ENCODE measurements around the gene CFHR1.
"Not testable (repeated sequence)": the region's sequence is repeated elsewhere in the genome, so short reads cannot be mapped to it uniquely, and the experiment has no call there.

CFHR1 gene

GRCh38 chr1:196819531-196819930, at the start of gene CFHR1:
Gene CFHR1 (plus strand): TSS chr1:196819731. CDS start chr1:196819845, 114 bp downstream.
- H3K9ac ChIP-seq (ENCODE audit: low read depth in 1 of 2, low read length in 2 of 2); H3K27ac ChIP-seq (ENCODE audit: low read depth in 2 of 2, low read length in 2 of 2); H3K4me1 ChIP-seq (ENCODE audit: control insufficient read depth in 2 of 2, insufficient read depth in 2 of 2, low read length in 2 of 2); H3K4me3 ChIP-seq (ENCODE audit: low read length in 2 of 2); H3K9me3 ChIP-seq (ENCODE audit: control insufficient read depth in 2 of 2, low read length in 2 of 2); H3K27me3 ChIP-seq (ENCODE audit: control insufficient read depth in 2 of 2, insufficient read depth in 2 of 2, low read length in 2 of 2); H3K36me3 ChIP-seq (ENCODE audit: control insufficient read depth in 2 of 2, insufficient read depth in 2 of 2, low read length in 2 of 2): not testable (repeated sequence)

DNA sequence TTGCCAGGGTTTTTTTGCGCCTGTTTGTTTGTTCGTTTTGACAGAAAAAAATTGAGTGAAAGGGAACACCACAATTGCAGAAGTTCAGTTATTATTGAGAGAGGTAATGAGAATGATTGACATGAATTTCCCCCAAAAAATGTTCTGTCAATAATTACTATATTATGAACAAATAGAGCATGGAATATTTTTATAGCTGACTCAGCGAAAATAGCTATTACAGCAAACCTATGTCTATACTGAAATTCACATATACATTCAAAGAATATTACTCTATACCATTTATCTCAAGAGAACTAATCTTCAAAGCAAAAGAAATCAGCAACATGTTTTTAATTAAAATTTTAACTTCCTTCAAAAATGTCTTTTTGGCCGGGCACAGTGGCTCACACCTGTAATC, 49.7 kb upstream of the CFHR1 start:
- H3K27ac ChIP-seq (ENCODE audit: low read depth in 2 of 2, low read length in 2 of 2); H3K9me3 ChIP-seq (ENCODE audit: control insufficient read depth in 2 of 2, low read length in 2 of 2); H3K9ac ChIP-seq (ENCODE audit: low read depth in 1 of 2, low read length in 2 of 2); H3K27me3 ChIP-seq (ENCODE audit: control insufficient read depth in 2 of 2, insufficient read depth in 2 of 2, low read length in 2 of 2); H3K4me1 ChIP-seq (ENCODE audit: control insufficient read depth in 2 of 2, insufficient read depth in 2 of 2, low read length in 2 of 2); H3K4me3 ChIP-seq (ENCODE audit: low read length in 2 of 2); H3K36me3 ChIP-seq (ENCODE audit: control insufficient read depth in 2 of 2, insufficient read depth in 2 of 2, low read length in 2 of 2): not testable (repeated sequence)

- Histone ChIP-seq H3K9ac (ENCODE audit: low read depth in 1 of 2, low read length in 2 of 2) (no peak overlapping the region), H3K27ac (ENCODE audit: low read depth in 2 of 2, low read length in 2 of 2) (no peak overlapping the region), H3K4me1 (ENCODE audit: control insufficient read depth in 2 of 2, insufficient read depth in 2 of 2, low read length in 2 of 2) (no peaks in the 10 kb centered on the region), H3K27me3 (ENCODE audit: control insufficient read depth in 2 of 2, insufficient read depth in 2 of 2, low read length in 2 of 2) (no peaks in the 10 kb centered on the region), H3K9me3 (ENCODE audit: control insufficient read depth in 2 of 2, low read length in 2 of 2) (no peaks in the 10 kb centered on the region), H3K36me3 (ENCODE audit: control insufficient read depth in 2 of 2, insufficient read depth in 2 of 2, low read length in 2 of 2) (no peaks in the 10 kb centered on the region), H3K4me3 (ENCODE audit: low read length in 2 of 2) (no peak overlapping the region)
Measured at GRCh38 chr1:196773713-196774112, 45.8 kb upstream of the CFHR1 start.

GRCh38 chr1:196774175-196774574, 45.4 kb upstream of the CFHR1 start:
- H3K27ac ChIP-seq (ENCODE audit: low read depth in 2 of 2, low read length in 2 of 2), result no peak overlapping the region

DNA sequence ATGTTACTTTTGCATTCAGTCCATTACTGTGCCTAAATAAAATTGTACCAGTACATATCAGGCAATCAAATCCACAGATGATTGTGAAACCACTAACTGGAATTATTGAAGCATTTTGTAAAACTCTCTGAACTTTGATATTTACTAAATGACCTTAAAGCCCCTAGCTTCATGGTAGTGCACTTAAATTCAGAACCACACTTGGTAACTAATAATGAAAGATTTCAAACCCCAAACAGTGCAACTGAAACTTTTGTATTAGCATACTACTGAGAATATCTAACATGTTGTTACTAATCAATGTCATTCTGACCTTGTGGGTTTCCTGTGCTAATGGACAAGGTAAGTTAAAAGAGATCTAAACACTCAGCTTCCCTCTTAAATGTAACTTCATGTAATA, 44.9 kb upstream of the CFHR1 start, which contains the start of gene CFHR3:
Gene CFHR3 (plus strand): TSS at position 238 of the 400 bp plus-strand sequence. CDS start 47 bp downstream, at position 285.
- no peak within 1 kb of the TSS for H3K4me3 ChIP-seq (ENCODE audit: low read length in 2 of 2)
- H3K27ac ChIP-seq (ENCODE audit: low read depth in 2 of 2, low read length in 2 of 2), result no peak within 1 kb of the TSS
- no peaks in the 10 kb centered on the region for H3K36me3 ChIP-seq (ENCODE audit: control insufficient read depth in 2 of 2, insufficient read depth in 2 of 2, low read length in 2 of 2)
- no peaks in the 10 kb centered on the region for H3K4me1 ChIP-seq (ENCODE audit: control insufficient read depth in 2 of 2, insufficient read depth in 2 of 2, low read length in 2 of 2)
- H3K27me3 ChIP-seq (ENCODE audit: control insufficient read depth in 2 of 2, insufficient read depth in 2 of 2, low read length in 2 of 2), result no peaks in the 10 kb centered on the region
- no peaks in the 10 kb centered on the region for H3K9me3 ChIP-seq (ENCODE audit: control insufficient read depth in 2 of 2, low read length in 2 of 2)
- H3K9ac ChIP-seq (ENCODE audit: low read depth in 1 of 2, low read length in 2 of 2), result no peak within 1 kb of the TSS

More at GRCh38 chr1:196774175-196774574, 45.4 kb upstream of the CFHR1 start:
- H3K4me3 ChIP-seq (ENCODE audit: low read length in 2 of 2), result no peak overlapping the region
- H3K9me3 ChIP-seq (ENCODE audit: control insufficient read depth in 2 of 2, low read length in 2 of 2), result no peaks in the 10 kb centered on the region
- H3K9ac ChIP-seq (ENCODE audit: low read depth in 1 of 2, low read length in 2 of 2), result no peak overlapping the region
- no peaks in the 10 kb centered on the region for H3K36me3 ChIP-seq (ENCODE audit: control insufficient read depth in 2 of 2, insufficient read depth in 2 of 2, low read length in 2 of 2)
- H3K27me3 ChIP-seq (ENCODE audit: control insufficient read depth in 2 of 2, insufficient read depth in 2 of 2, low read length in 2 of 2), result no peaks in the 10 kb centered on the region
- H3K4me1 ChIP-seq (ENCODE audit: control insufficient read depth in 2 of 2, insufficient read depth in 2 of 2, low read length in 2 of 2), result no peaks in the 10 kb centered on the region

GRCh38 chr1:196777603-196778002, 41.9 kb upstream of the CFHR1 start:
- H3K36me3 ChIP-seq (ENCODE audit: control insufficient read depth in 2 of 2, insufficient read depth in 2 of 2, low read length in 2 of 2), result no peaks in the 10 kb centered on the region
- no peak overlapping the region for H3K4me3 ChIP-seq (ENCODE audit: low read length in 2 of 2)
- no peak overlapping the region for H3K9ac ChIP-seq (ENCODE audit: low read depth in 1 of 2, low read length in 2 of 2)
- no peaks in the 10 kb centered on the region for H3K9me3 ChIP-seq (ENCODE audit: control insufficient read depth in 2 of 2, low read length in 2 of 2)
- H3K4me1 ChIP-seq (ENCODE audit: control insufficient read depth in 2 of 2, insufficient read depth in 2 of 2, low read length in 2 of 2), result no peaks in the 10 kb centered on the region
- H3K27ac ChIP-seq (ENCODE audit: low read depth in 2 of 2, low read length in 2 of 2), result no peak overlapping the region
- H3K27me3 ChIP-seq (ENCODE audit: control insufficient read depth in 2 of 2, insufficient read depth in 2 of 2, low read length in 2 of 2), result no peaks in the 10 kb centered on the region

DNA sequence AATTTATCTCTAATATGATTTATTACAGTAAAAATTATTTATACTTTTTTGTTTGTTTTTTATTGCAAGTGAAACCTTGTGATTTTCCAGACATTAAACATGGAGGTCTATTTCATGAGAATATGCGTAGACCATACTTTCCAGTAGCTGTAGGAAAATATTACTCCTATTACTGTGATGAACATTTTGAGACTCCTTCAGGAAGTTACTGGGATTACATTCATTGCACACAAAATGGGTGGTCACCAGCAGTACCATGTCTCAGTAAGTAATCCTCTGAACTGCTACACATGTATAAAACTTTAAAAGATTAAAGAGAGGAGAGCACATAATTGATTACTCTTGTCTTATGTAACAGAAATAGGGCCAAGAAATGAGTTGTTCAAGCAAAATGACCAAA, 40.4 kb upstream of the CFHR1 start:
- H3K4me3 ChIP-seq (ENCODE audit: low read length in 2 of 2), result no peak overlapping the region
- H3K27me3 ChIP-seq (ENCODE audit: control insufficient read depth in 2 of 2, insufficient read depth in 2 of 2, low read length in 2 of 2), result no peaks in the 10 kb centered on the region
- H3K9ac ChIP-seq (ENCODE audit: low read depth in 1 of 2, low read length in 2 of 2), result no peak overlapping the region
- no peaks in the 10 kb centered on the region for H3K36me3 ChIP-seq (ENCODE audit: control insufficient read depth in 2 of 2, insufficient read depth in 2 of 2, low read length in 2 of 2)
- H3K27ac ChIP-seq (ENCODE audit: low read depth in 2 of 2, low read length in 2 of 2), result no peak overlapping the region
- H3K9me3 ChIP-seq (ENCODE audit: control insufficient read depth in 2 of 2, low read length in 2 of 2), result no peaks in the 10 kb centered on the region
- no peaks in the 10 kb centered on the region for H3K4me1 ChIP-seq (ENCODE audit: control insufficient read depth in 2 of 2, insufficient read depth in 2 of 2, low read length in 2 of 2)

- H3K36me3 ChIP-seq (ENCODE audit: control insufficient read depth in 2 of 2, insufficient read depth in 2 of 2, low read length in 2 of 2); H3K27me3 ChIP-seq (ENCODE audit: control insufficient read depth in 2 of 2, insufficient read depth in 2 of 2, low read length in 2 of 2); H3K4me3 ChIP-seq (ENCODE audit: low read length in 2 of 2); H3K27ac ChIP-seq (ENCODE audit: low read depth in 2 of 2, low read length in 2 of 2); H3K9ac ChIP-seq (ENCODE audit: low read depth in 1 of 2, low read length in 2 of 2); H3K4me1 ChIP-seq (ENCODE audit: control insufficient read depth in 2 of 2, insufficient read depth in 2 of 2, low read length in 2 of 2); H3K9me3 ChIP-seq (ENCODE audit: control insufficient read depth in 2 of 2, low read length in 2 of 2): not testable (repeated sequence)
Measured at GRCh38 chr1:196791252-196791651, 28.3 kb upstream of the CFHR1 start.

GRCh38 chr1:196794103-196794502, 25.4 kb upstream of the CFHR1 start:
- not testable (repeated sequence) for H3K9ac ChIP-seq (ENCODE audit: low read depth in 1 of 2, low read length in 2 of 2); H3K9me3 ChIP-seq (ENCODE audit: control insufficient read depth in 2 of 2, low read length in 2 of 2); H3K36me3 ChIP-seq (ENCODE audit: control insufficient read depth in 2 of 2, insufficient read depth in 2 of 2, low read length in 2 of 2)

DNA sequence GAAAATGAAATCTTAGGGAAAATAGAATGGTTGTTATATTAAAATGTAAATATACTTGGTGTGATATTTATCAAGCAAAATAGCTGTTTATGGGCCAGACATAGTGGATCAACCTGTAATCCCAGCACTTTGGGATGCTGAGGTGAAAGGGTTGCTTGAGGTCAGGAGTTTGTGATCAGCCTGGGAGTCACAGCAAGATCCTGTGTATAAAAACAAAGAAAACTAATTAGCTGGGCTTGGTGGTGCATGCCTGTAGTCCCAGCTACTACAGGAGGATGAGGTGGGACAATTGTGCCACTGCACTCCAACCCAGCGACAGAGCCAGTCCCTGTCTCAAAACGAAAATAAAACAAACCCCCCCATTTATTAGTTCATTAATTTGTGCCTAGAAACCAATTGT, 21.6 kb upstream of the CFHR1 start:
- Histone ChIP-seq H3K4me3 (ENCODE audit: low read length in 2 of 2) (no peak overlapping the region), H3K9ac (ENCODE audit: low read depth in 1 of 2, low read length in 2 of 2) (no peak overlapping the region), H3K27me3 (ENCODE audit: control insufficient read depth in 2 of 2, insufficient read depth in 2 of 2, low read length in 2 of 2) (no peaks in the 10 kb centered on the region), H3K36me3 (ENCODE audit: control insufficient read depth in 2 of 2, insufficient read depth in 2 of 2, low read length in 2 of 2) (no peaks in the 10 kb centered on the region), H3K4me1 (ENCODE audit: control insufficient read depth in 2 of 2, insufficient read depth in 2 of 2, low read length in 2 of 2) (no peaks in the 10 kb centered on the region), H3K9me3 (ENCODE audit: control insufficient read depth in 2 of 2, low read length in 2 of 2) (no peaks in the 10 kb centered on the region), H3K27ac (ENCODE audit: low read depth in 2 of 2, low read length in 2 of 2) (no peak overlapping the region)

More at GRCh38 chr1:196794103-196794502, 25.4 kb upstream of the CFHR1 start:
- H3K27me3 ChIP-seq (ENCODE audit: control insufficient read depth in 2 of 2, insufficient read depth in 2 of 2, low read length in 2 of 2); H3K4me1 ChIP-seq (ENCODE audit: control insufficient read depth in 2 of 2, insufficient read depth in 2 of 2, low read length in 2 of 2); H3K27ac ChIP-seq (ENCODE audit: low read depth in 2 of 2, low read length in 2 of 2); H3K4me3 ChIP-seq (ENCODE audit: low read length in 2 of 2): not testable (repeated sequence)

GRCh38 chr1:196801920-196802319, 17.6 kb upstream of the CFHR1 start:
- H3K9me3 ChIP-seq (ENCODE audit: control insufficient read depth in 2 of 2, low read length in 2 of 2); H3K27ac ChIP-seq (ENCODE audit: low read depth in 2 of 2, low read length in 2 of 2); H3K27me3 ChIP-seq (ENCODE audit: control insufficient read depth in 2 of 2, insufficient read depth in 2 of 2, low read length in 2 of 2); H3K9ac ChIP-seq (ENCODE audit: low read depth in 1 of 2, low read length in 2 of 2); H3K36me3 ChIP-seq (ENCODE audit: control insufficient read depth in 2 of 2, insufficient read depth in 2 of 2, low read length in 2 of 2); H3K4me3 ChIP-seq (ENCODE audit: low read length in 2 of 2); H3K4me1 ChIP-seq (ENCODE audit: control insufficient read depth in 2 of 2, insufficient read depth in 2 of 2, low read length in 2 of 2): not testable (repeated sequence)

Data from mucosa of rectum (tissue), 2 donors.